Measurements from ENCODE around the gene GHRH. TPM values are rescaled to one million over a fixed set of nuclear protein-coding genes. Genes with fewer than 3 reads are reported as not detected.

GHRH gene
- total RNA-seq, 1 donor from 2014 or later, result not detected

DNA sequence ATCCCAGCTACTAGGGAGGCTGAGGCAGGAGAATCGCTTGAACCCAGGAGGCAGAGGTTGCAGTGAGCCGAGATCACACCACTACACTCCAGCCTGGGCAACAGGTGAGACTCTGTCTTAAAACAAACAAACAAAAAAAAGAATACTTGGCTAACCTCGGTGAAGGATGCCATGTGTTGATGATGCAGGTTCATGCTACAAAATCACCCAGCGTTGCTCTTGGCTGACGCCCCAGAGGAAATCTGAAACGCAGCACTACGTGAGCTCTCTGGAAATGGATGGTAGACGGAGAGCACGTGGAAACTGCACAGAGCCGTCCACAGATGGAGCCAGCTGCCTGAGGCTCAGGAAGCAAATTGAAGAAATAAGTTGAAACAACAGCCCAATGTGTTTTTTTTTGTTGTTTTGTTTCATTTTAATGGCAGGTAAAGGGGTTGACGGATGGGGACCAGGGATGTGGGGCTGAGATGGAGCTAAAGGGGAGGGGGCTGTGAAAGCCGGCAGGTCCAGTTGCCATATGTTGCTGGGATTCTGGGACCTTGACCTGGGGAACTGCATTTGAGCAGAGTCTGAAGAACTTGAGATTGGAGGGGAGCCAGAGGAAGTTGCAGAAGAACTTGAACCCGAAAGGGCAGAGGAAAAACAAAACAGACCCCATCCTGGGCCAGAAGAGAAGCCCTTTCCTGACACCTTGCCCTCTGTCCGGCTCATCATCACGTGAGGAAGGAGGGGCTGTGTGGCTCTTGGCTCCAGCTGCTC is 15.1 kb upstream of the GHRH start:
- no peaks in the 10 kb centered on the region for H3K9me3 Mint-ChIP-seq (ENCODE audit: low read depth)
- H3K27me3 Mint-ChIP-seq (ENCODE audit: low read depth), result no peaks in the 10 kb centered on the region
- H3K4me1 Mint-ChIP-seq (ENCODE audit: low read depth), result peaks cover 9% of the 10 kb centered on the region
- no peak overlapping the region for H3K27ac Mint-ChIP-seq (ENCODE audit: unreplicated experiment)
- DNase-seq (ENCODE audit: low spot score), result peak; percentile 21
- H3K36me3 Mint-ChIP-seq (ENCODE audit: low read depth), result no peaks in the 10 kb centered on the region
- TF ChIP-seq, protein P1, sequence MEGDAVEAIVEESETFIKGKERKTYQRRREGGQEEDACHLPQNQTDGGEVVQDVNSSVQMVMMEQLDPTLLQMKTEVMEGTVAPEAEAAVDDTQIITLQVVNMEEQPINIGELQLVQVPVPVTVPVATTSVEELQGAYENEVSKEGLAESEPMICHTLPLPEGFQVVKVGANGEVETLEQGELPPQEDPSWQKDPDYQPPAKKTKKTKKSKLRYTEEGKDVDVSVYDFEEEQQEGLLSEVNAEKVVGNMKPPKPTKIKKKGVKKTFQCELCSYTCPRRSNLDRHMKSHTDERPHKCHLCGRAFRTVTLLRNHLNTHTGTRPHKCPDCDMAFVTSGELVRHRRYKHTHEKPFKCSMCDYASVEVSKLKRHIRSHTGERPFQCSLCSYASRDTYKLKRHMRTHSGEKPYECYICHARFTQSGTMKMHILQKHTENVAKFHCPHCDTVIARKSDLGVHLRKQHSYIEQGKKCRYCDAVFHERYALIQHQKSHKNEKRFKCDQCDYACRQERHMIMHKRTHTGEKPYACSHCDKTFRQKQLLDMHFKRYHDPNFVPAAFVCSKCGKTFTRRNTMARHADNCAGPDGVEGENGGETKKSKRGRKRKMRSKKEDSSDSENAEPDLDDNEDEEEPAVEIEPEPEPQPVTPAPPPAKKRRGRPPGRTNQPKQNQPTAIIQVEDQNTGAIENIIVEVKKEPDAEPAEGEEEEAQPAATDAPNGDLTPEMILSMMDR (IDR thresholded peaks at IDR 0.05), result peak; percentile 77
- no peak overlapping the region for H3K4me3 Mint-ChIP-seq (ENCODE audit: unreplicated experiment)

DNA sequence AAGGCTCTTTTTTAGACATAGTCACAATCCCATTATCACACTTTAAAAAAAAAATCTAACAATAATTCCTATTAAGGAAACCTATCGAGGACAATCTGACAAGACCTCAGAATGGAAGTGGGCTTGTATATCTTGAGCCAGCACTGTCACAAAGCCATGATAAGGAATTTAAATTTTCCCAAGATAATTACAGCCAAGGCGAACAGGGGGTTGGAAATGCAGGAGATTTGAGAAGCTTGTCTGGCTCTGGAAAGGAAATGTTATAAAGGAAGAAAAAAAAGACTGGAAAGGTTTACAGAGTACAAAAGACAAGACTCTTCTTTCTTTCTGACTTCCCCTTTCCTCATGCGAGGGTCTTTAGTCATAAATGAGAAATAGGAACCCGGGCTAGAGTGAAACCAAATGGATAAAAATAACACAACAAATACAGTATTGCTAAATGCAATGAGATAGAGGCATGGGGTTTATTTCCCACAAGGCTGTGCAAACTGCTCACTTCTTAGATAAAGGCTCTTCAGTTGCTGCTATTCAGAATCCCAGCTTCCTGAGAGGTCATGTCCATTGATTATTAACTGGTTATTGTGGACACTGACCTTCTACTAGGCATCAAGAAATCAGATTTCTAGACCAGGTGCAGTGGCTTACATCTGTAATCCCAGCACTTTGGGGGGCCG is 13.4 kb upstream of the GHRH start:
- no peak overlapping the region for H3K4me3 Mint-ChIP-seq (ENCODE audit: unreplicated experiment)
- TF ChIP-seq, protein P1 (IDR thresholded peaks at IDR 0.05), result no peak
- no peak overlapping the region for H3K27ac Mint-ChIP-seq (ENCODE audit: unreplicated experiment)
- H3K36me3 Mint-ChIP-seq (ENCODE audit: low read depth), result no peaks in the 10 kb centered on the region
- no peaks in the 10 kb centered on the region for H3K9me3 Mint-ChIP-seq (ENCODE audit: low read depth)
- peaks cover 9% of the 10 kb centered on the region for H3K4me1 Mint-ChIP-seq (ENCODE audit: low read depth)
- H3K27me3 Mint-ChIP-seq (ENCODE audit: low read depth), result no peaks in the 10 kb centered on the region
- no peak for DNase-seq (ENCODE audit: low spot score)

DNA sequence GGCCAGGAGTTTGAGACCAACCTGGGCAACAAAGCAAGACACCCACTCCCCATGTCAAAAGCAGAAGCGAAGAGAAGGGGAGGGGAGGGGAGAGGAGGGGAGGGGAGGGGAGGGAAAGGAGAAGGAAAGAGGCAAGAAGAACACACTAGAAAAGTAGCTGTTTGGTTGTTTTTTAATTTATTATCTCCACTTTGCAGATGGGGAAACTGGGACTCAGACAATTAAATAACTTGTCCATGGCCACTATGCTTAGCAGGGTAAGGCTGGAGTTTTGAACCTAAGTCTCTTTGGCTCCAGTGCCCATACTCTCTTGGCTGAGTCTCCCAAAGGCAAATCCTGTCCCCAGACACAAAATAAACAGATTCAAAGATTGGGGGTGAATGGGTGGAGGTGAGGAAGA is 12.4 kb upstream of the GHRH start:
- TF ChIP-seq, protein P1 (IDR thresholded peaks at IDR 0.05), result no peak
- H3K36me3 Mint-ChIP-seq (ENCODE audit: low read depth), result no peaks in the 10 kb centered on the region
- H3K4me1 Mint-ChIP-seq (ENCODE audit: low read depth), result peaks cover 12% of the 10 kb centered on the region
- no peak for DNase-seq (ENCODE audit: low spot score)
- H3K27ac Mint-ChIP-seq (ENCODE audit: unreplicated experiment), result no peak overlapping the region
- no peaks in the 10 kb centered on the region for H3K27me3 Mint-ChIP-seq (ENCODE audit: low read depth)
- no peak overlapping the region for H3K4me3 Mint-ChIP-seq (ENCODE audit: unreplicated experiment)
- H3K9me3 Mint-ChIP-seq (ENCODE audit: low read depth), result no peaks in the 10 kb centered on the region

DNA sequence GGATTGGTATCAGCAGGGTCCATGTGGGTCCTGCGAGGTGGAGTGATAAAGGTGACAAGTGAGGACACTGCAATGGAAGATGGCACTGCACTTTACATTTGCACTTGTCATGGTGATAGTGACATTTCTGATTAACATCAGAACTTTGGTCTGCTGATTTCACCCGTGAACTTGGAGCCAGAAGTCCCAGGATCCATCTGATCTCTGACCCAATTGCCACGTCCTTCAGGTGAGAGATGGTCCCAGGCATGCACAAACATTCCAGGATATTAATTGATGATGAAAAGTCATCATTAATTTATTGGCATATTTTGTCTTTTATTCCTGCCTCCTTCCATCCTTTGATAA is 9.8 kb upstream of the GHRH start:
- peaks cover 3% of the 10 kb centered on the region for H3K4me1 Mint-ChIP-seq (ENCODE audit: low read depth)
- H3K4me3 Mint-ChIP-seq (ENCODE audit: unreplicated experiment), result no peak overlapping the region
- DNase-seq (ENCODE audit: low spot score), result no peak
- TF ChIP-seq, protein P1 (IDR thresholded peaks at IDR 0.05), result no peak
- H3K27ac Mint-ChIP-seq (ENCODE audit: unreplicated experiment), result no peak overlapping the region
- no peaks in the 10 kb centered on the region for H3K36me3 Mint-ChIP-seq (ENCODE audit: low read depth)
- no peaks in the 10 kb centered on the region for H3K9me3 Mint-ChIP-seq (ENCODE audit: low read depth)
- H3K27me3 Mint-ChIP-seq (ENCODE audit: low read depth), result peaks cover 7% of the 10 kb centered on the region

DNA sequence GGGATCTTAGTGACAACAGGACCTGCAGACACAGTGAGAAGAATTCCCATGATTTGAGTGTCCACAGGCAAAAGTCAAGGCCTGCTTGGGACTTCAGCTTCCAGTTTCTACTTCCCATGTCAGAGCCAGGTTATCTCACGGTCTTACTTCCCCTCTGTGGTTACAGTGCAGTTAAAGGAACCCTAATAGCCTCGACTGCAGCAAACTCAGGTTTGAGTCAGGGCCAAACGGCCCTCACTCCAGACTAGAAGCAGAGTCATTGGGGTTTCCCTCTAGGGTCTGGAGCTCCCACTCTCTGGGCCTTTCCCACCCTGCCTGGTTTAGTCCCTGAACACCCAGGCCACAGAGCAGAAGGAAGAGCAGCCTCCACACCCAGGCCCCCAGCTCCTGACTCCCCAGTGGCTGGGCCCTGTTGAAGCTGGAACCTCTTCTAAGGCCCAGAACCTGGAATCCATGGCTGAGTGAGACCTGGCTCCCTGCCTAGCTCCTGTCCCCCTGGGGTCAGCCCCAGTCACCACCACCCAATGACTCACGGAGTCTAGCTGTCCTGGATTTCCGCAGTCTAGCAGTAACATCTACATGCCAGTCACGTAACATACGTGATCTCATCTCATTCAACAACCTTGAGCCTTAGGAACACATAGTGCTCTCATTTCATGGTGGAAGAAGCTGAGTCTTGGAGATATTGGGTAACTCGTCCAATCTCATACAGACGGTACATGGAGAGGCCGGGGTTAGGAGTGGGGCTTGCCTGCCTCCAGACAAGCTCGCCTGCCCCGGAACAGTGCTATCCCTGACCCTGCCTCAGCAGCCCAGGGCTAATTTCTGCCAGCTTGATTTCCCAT is 9.2 kb upstream of the GHRH start:
- no peak for DNase-seq (ENCODE audit: low spot score)
- peaks cover 7% of the 10 kb centered on the region for H3K27me3 Mint-ChIP-seq (ENCODE audit: low read depth)
- no peak overlapping the region for H3K4me3 Mint-ChIP-seq (ENCODE audit: unreplicated experiment)
- H3K36me3 Mint-ChIP-seq (ENCODE audit: low read depth), result no peaks in the 10 kb centered on the region
- TF ChIP-seq, protein P1 (IDR thresholded peaks at IDR 0.05), result no peak
- no peaks in the 10 kb centered on the region for H3K9me3 Mint-ChIP-seq (ENCODE audit: low read depth)
- H3K27ac Mint-ChIP-seq (ENCODE audit: unreplicated experiment), result peak overlapping the region; percentile 22
- peaks cover 3% of the 10 kb centered on the region for H3K4me1 Mint-ChIP-seq (ENCODE audit: low read depth)
